HUES6 (cell line): ENCODE results near the gene ECE2.

Experiments
- H3K27ac ChIP-seq: 2 replicates; pipeline ENCODE4 v1.7.0; 2013; ENCODE audit warnings: low read depth, mild to moderate bottlenecking, low read length, inconsistent platforms
- H3K27me3 ChIP-seq: 2 replicates; pipeline ENCODE4 v1.6.1; 2013; ENCODE audit warnings: low read length; ENCODE audit not compliant: control insufficient read depth, insufficient read depth
- H3K36me3 ChIP-seq: 2 replicates; pipeline ENCODE4 v1.6.1; 2013; ENCODE audit warnings: low read length; ENCODE audit not compliant: control insufficient read depth, insufficient read depth
- H3K4me1 ChIP-seq: 2 replicates; pipeline ENCODE4 v1.6.1; 2013; ENCODE audit warnings: low read length; ENCODE audit not compliant: control insufficient read depth, insufficient read depth
- H3K4me3 ChIP-seq: 2 replicates; pipeline ENCODE4 v1.5.1; 2013; ENCODE audit warnings: low read depth, low read length
- H3K9ac ChIP-seq: one replicate; pipeline ENCODE4 v1.6.1; 2013; ENCODE audit warnings: mild to moderate bottlenecking, low read length
- H3K9me3 ChIP-seq: 2 replicates; pipeline ENCODE4 v1.6.1; 2013; ENCODE audit warnings: low read depth, low read length; ENCODE audit not compliant: control insufficient read depth, insufficient read depth

ECE2 gene

GRCh38 chr3:184275961-184276910 lies at the start of gene ECE2:
Gene ECE2 (plus strand): TSS chr3:184276022. CDS start chr3:184276154, 132 bp downstream.
- peaks cover 4% of the 10 kb centered on the region; the same call in 1 of the 2 replicates for H3K4me1 ChIP-seq
- H3K9me3 ChIP-seq = no peaks in the 10 kb centered on the region
- no peak within 1 kb of the TSS for H3K27ac ChIP-seq
- peak within 1 kb of the TSS; percentile 53 for H3K4me3 ChIP-seq
- peaks cover 64% of the 10 kb centered on the region for H3K27me3 ChIP-seq
- H3K9ac ChIP-seq = no peak within 1 kb of the TSS
- H3K36me3 ChIP-seq = no peaks in the 10 kb centered on the region

GRCh38 chr3:184227481-184227935 lies 48.3 kb upstream of the ECE2 start:
- Histone ChIP-seq H3K4me1 (no peaks in the 10 kb centered on the region; the same call in 1 of the 2 replicates), H3K9me3 (no peaks in the 10 kb centered on the region), H3K9ac (no peak overlapping the region), H3K27me3 (peaks cover 57% of the 10 kb centered on the region), H3K36me3 (no peaks in the 10 kb centered on the region), H3K27ac (no peak overlapping the region), H3K4me3 (no peak overlapping the region)

GRCh38 chr3:184228376-184229137 lies 47.3 kb upstream of the ECE2 start:
- no peak overlapping the region for H3K27ac ChIP-seq
- H3K4me3 ChIP-seq = peak overlapping the region; percentile 69
- no peaks in the 10 kb centered on the region for H3K9me3 ChIP-seq
- no peaks in the 10 kb centered on the region for H3K36me3 ChIP-seq
- no peaks in the 10 kb centered on the region; the same call in 1 of the 2 replicates for H3K4me1 ChIP-seq
- H3K9ac ChIP-seq = no peak overlapping the region
- H3K27me3 ChIP-seq = peaks cover 68% of the 10 kb centered on the region

- Histone ChIP-seq H3K9ac (no peak within 1 kb of the TSS), H3K36me3 (no peaks in the 10 kb centered on the region), H3K27ac (no peak within 1 kb of the TSS), H3K9me3 (no peaks in the 10 kb centered on the region), H3K27me3 (peaks cover 77% of the 10 kb centered on the region), H3K4me1 (no peaks in the 10 kb centered on the region; the same call in 1 of the 2 replicates), H3K4me3 (peak within 1 kb of the TSS; percentile 69)
These were observed 46.3 kb upstream of the ECE2 start, which contains the start of gene VWA5B2 for GRCh38 chr3:184229394-184230080. Gene VWA5B2 (plus strand): TSS chr3:184229585. CDS start chr3:184230529, 944 bp downstream.

GRCh38 chr3:184230081-184230602 lies 45.7 kb upstream of the ECE2 start:
- Histone ChIP-seq H3K9ac (no peak overlapping the region), H3K9me3 (no peaks in the 10 kb centered on the region), H3K36me3 (no peaks in the 10 kb centered on the region), H3K4me3 (peak overlapping the region; percentile 69), H3K4me1 (no peaks in the 10 kb centered on the region; the same call in 1 of the 2 replicates), H3K27ac (no peak overlapping the region), H3K27me3 (peaks cover 81% of the 10 kb centered on the region)

- no peak overlapping the region for H3K27ac ChIP-seq
- peaks cover 81% of the 10 kb centered on the region for H3K27me3 ChIP-seq
- peak overlapping the region; percentile 69 for H3K4me3 ChIP-seq
These were observed 45.0 kb upstream of the ECE2 start for GRCh38 chr3:184230603-184231528.

GRCh38 chr3:184231671-184232070 lies 44.2 kb upstream of the ECE2 start:
- Histone ChIP-seq H3K9ac (no peak overlapping the region), H3K9me3 (no peaks in the 10 kb centered on the region), H3K4me1 (no peaks in the 10 kb centered on the region; the same call in 1 of the 2 replicates), H3K36me3 (no peaks in the 10 kb centered on the region), H3K4me3 (no peak overlapping the region), H3K27me3 (peaks cover 81% of the 10 kb centered on the region), H3K27ac (no peak overlapping the region)

More at GRCh38 chr3:184230603-184231528, 45.0 kb upstream of the ECE2 start:
- Histone ChIP-seq H3K36me3 (no peaks in the 10 kb centered on the region), H3K9me3 (no peaks in the 10 kb centered on the region), H3K4me1 (no peaks in the 10 kb centered on the region; the same call in 1 of the 2 replicates), H3K9ac (no peak overlapping the region)

- Histone ChIP-seq H3K27me3 (peaks cover 66% of the 10 kb centered on the region), H3K4me1 (no peaks in the 10 kb centered on the region; the same call in 1 of the 2 replicates), H3K9ac (no peak overlapping the region), H3K36me3 (no peaks in the 10 kb centered on the region), H3K27ac (no peak overlapping the region), H3K4me3 (no peak overlapping the region), H3K9me3 (no peaks in the 10 kb centered on the region)
These were observed 42.5 kb upstream of the ECE2 start for GRCh38 chr3:184233127-184233843.

- Histone ChIP-seq H3K4me3 (no peak overlapping the region), H3K36me3 (no peaks in the 10 kb centered on the region), H3K9me3 (no peaks in the 10 kb centered on the region), H3K9ac (no peak overlapping the region), H3K27ac (no peak overlapping the region), H3K4me1 (no peaks in the 10 kb centered on the region), H3K27me3 (peaks cover 57% of the 10 kb centered on the region)
These were observed 41.6 kb upstream of the ECE2 start for GRCh38 chr3:184234224-184234623.
